ENCODE measurements around the gene FAAP100.

The FAAP100 gene

DNA sequence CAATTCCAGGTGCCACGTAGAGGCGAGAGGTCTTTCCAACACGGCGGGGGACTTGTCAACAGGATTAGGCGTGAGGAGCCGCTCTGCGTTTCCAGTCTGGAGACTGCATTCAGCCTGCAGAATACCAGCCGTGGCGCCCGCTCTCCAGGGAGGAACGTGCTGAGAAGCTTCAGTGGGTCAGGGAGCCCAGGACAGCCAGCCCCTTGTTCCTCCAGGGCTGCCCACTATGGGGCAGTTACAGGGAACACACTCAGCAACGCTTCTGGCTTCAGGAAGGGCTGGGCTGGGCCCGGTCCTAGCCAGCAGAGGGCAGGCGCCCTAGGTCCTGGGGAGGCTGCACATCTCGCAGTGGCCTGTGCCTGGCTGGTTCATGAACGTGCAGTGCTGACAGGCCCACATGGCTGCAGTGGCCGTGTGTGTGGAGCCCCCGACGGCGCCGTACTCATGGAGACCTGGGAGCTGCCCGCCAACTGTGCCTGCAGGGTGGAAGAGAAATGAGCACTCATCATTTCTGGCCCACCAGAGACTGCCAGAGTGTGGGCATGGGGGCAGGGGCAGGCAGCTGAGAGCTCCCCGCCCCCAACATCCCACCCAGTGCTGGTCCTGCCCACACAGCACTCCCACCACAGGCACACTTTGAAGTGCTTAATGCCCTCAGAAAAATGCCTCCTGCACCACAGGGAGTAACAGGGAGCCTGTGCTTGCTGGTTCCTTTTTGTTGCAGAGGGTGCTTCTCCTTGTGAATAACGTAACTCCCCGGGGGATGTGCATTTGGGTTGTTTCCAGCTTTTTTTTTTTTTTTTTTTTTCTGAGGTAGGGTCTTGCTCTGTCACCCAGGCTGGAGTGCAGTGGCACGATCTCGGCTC is 7.0 kb upstream of the FAAP100 start:
- DNase-seq (ENCODE audit: low read depth): peak; percentile 92
- TF ChIP-seq, protein P1, sequence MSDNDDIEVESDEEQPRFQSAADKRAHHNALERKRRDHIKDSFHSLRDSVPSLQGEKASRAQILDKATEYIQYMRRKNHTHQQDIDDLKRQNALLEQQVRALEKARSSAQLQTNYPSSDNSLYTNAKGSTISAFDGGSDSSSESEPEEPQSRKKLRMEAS (IDR thresholded peaks at IDR 0.05; ENCODE audit: low read depth, low read length): no peak
- TF ChIP-seq MYC (IDR thresholded peaks at IDR 0.05; ENCODE audit: low read depth, low read length) (peak; percentile 48; the same call in 1 of the 2 replicates), POLR2A (IDR thresholded peaks at IDR 0.05; ENCODE audit: extremely low read depth, insufficient read length) (no peak)
- TF ChIP-seq, protein P2, sequence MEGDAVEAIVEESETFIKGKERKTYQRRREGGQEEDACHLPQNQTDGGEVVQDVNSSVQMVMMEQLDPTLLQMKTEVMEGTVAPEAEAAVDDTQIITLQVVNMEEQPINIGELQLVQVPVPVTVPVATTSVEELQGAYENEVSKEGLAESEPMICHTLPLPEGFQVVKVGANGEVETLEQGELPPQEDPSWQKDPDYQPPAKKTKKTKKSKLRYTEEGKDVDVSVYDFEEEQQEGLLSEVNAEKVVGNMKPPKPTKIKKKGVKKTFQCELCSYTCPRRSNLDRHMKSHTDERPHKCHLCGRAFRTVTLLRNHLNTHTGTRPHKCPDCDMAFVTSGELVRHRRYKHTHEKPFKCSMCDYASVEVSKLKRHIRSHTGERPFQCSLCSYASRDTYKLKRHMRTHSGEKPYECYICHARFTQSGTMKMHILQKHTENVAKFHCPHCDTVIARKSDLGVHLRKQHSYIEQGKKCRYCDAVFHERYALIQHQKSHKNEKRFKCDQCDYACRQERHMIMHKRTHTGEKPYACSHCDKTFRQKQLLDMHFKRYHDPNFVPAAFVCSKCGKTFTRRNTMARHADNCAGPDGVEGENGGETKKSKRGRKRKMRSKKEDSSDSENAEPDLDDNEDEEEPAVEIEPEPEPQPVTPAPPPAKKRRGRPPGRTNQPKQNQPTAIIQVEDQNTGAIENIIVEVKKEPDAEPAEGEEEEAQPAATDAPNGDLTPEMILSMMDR (IDR thresholded peaks at IDR 0.05; ENCODE audit: low read depth, low read length): peak; percentile 53
- H3K4me3 ChIP-seq (ENCODE audit: low read depth, low read length): no peak overlapping the region

DNA sequence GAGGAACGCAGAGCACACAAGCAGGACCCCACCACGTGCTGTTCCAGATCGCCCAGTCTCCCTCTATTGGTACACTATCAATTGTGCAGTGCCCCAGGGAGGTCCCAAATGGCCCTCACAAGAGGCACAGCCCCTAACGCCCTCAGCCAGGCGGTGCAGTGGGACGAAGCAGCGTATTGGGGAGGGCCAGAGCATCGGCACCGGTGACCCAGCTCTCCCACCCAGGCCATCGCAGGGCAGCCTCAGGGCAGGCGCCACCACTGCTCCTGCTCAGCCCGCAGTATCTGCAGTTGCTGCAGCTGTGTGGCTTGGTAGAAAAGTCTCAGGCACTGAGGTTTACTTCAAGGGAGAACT is 5.9 kb upstream of the FAAP100 start:
- no peak overlapping the region for H3K4me3 ChIP-seq (ENCODE audit: low read depth, low read length)

DNA sequence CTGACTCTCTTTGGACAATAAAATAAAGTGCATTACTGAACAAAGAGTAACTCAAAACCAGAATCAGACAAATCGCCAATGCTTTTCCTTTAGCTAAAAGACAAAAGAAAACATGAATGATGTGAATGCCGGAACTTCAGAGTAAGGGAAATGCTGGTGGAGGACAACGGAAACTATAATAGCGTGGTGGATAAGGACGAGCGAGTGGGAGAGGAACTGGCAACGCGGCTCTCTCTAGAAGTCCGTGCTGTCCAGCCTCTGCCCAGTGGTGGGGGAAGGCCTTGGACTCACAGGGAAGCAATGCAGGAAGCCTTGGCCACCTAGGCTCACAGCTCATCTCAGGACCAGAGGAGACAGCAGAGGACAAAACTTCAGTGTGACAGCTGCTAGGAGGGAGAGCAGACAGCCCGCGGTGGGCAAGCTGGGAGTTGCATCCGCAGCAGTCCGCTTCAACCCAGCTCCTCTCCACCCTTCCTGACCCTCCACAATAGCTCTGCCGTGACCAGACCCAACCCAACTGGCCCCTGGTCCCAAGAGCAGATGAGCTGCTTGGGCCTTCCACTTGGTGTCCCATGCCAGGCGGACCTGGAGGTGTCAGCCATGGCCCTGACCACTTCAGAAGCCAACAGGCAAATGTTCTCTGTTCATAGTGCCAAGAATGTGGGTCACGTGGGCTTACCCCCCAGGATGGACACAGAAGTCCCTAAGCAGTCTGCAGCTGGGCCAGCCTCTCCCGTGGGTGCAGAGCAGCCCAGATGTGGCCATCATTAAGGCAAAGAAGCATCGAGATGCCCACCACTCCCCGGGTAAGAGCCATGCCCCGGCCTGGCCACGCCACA is 5.3 kb upstream of the FAAP100 start:
- TF ChIP-seq, protein P2 (IDR thresholded peaks at IDR 0.05; ENCODE audit: low read depth, low read length): no peak
- no peak for TF ChIP-seq POLR2A (IDR thresholded peaks at IDR 0.05; ENCODE audit: extremely low read depth, insufficient read length)
- TF ChIP-seq MYC (IDR thresholded peaks at IDR 0.05; ENCODE audit: low read depth, low read length): no peak
- TF ChIP-seq, protein P1 (IDR thresholded peaks at IDR 0.05; ENCODE audit: low read depth, low read length): no peak
- DNase-seq (ENCODE audit: low read depth): no peak

More for the DNA sequence above, 5.9 kb upstream of the FAAP100 start:
- DNase-seq (ENCODE audit: low read depth): no peak
- TF ChIP-seq MYC (IDR thresholded peaks at IDR 0.05; ENCODE audit: low read depth, low read length) (no peak), POLR2A (IDR thresholded peaks at IDR 0.05; ENCODE audit: extremely low read depth, insufficient read length) (no peak)
- TF ChIP-seq, protein P1 (IDR thresholded peaks at IDR 0.05; ENCODE audit: low read depth, low read length): no peak
- TF ChIP-seq, protein P2 (IDR thresholded peaks at IDR 0.05; ENCODE audit: low read depth, low read length): no peak

DNA sequence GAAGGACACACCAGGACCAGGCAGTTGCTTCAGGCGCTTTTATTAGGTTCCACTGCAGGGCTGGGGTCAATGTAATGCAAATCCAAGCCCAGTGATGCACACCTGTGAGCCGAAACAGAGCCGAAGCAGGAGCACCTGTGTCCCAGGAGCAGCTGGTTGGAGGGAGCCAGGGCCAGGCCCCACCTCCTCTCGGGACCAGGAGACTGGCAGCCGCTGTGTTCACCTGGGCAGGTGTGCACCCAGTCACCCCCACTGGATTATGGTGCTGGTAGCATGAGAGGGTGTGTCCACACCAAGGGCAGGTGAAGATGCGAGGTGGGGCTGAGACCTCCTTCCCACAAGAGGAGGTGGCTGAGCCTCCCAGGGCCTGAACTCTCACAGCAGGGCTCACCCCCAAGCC is 4.7 kb upstream of the FAAP100 start:
- TF ChIP-seq MYC (IDR thresholded peaks at IDR 0.05; ENCODE audit: low read depth, low read length): no peak
- TF ChIP-seq, protein P1 (IDR thresholded peaks at IDR 0.05; ENCODE audit: low read depth, low read length): no peak
- no peak for TF ChIP-seq POLR2A (IDR thresholded peaks at IDR 0.05; ENCODE audit: extremely low read depth, insufficient read length)
- TF ChIP-seq, protein P2 (IDR thresholded peaks at IDR 0.05; ENCODE audit: low read depth, low read length): no peak
- H3K4me3 ChIP-seq (ENCODE audit: low read depth, low read length): no peak overlapping the region
- DNase-seq (ENCODE audit: low read depth): no peak

More for the DNA sequence above, 5.3 kb upstream of the FAAP100 start:
- no peak overlapping the region for H3K4me3 ChIP-seq (ENCODE audit: low read depth, low read length)

DNA sequence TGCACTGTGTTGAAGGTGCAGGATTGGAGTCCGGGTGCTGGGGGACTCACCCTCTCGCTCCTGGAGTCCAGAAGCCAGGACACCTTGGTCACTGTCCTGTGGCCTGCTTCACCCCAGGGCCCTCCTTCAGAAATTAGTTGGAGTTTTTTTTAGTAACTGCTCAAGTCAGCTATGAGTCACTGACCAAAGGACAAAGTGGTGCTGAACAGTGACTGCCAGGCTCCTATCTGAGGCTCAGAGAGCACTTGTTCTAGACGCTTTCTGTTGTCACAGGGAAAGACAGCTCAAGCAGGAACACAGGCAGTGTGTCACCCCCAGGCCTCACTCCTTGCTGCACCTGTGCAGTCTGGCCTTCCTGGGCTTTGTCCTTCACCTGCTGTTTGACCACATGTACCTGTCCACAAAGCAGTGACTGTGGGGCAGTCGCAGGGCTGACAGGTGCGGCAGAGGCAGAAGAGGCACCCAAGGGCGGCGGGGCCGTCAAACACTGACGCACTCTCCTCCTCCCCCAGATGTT is 4.1 kb upstream of the FAAP100 start:
- H3K4me3 ChIP-seq (ENCODE audit: low read depth, low read length): no peak overlapping the region
- TF ChIP-seq, protein P2 (IDR thresholded peaks at IDR 0.05; ENCODE audit: low read depth, low read length): no peak
- no peak for TF ChIP-seq MYC (IDR thresholded peaks at IDR 0.05; ENCODE audit: low read depth, low read length)
- TF ChIP-seq POLR2A (IDR thresholded peaks at IDR 0.05; ENCODE audit: extremely low read depth, insufficient read length): no peak
- TF ChIP-seq, protein P1 (IDR thresholded peaks at IDR 0.05; ENCODE audit: low read depth, low read length): no peak
- DNase-seq (ENCODE audit: low read depth): peak; percentile 67

All from NB4 (cell line).